DOHH2 (cell line): ENCODE results near the gene LONP2.

Experiments
- H3F3A ChIP-seq: fragments of 200-600 bp; sonication (generic), shearing (Covaris generic); 2 replicates; pipeline ENCODE4 v1.6.0; 2016; ENCODE audit warnings: antibody characterized with exemption, mild to moderate bottlenecking; ENCODE audit not compliant: control insufficient read depth, insufficient read depth
- H3K27ac ChIP-seq: fragments of 200-600 bp; sonication (generic); 2 replicates; pipeline ENCODE4 v1.5.1; 2014; ENCODE audit warnings: low read depth, mild to moderate bottlenecking, low read length, moderate library complexity
- H3K27me3 ChIP-seq: fragments of 200-600 bp; sonication (generic); 2 replicates; pipeline ENCODE4 v1.6.1; 2014; ENCODE audit warnings: mild to moderate bottlenecking, low read length, mixed read lengths; ENCODE audit not compliant: control insufficient read depth
- H3K36me3 ChIP-seq: fragments of 200-600 bp; sonication (generic); 2 replicates; pipeline ENCODE4 v1.6.1; 2014; ENCODE audit warnings: mild to moderate bottlenecking, low read length, moderate library complexity, mixed read lengths; ENCODE audit not compliant: control insufficient read depth
- H3K4me1 ChIP-seq: fragments of 200-600 bp; sonication (generic); 2 replicates; pipeline ENCODE4 v1.6.1; 2014; ENCODE audit warnings: mild to moderate bottlenecking, low read length, mixed read lengths; ENCODE audit not compliant: control insufficient read depth
- H3K4me2 ChIP-seq: fragments of 200-600 bp; sonication (generic); 2 replicates; pipeline ENCODE4 v1.6.0; 2014; ENCODE audit warnings: mild to moderate bottlenecking, low read length, moderate library complexity
- H3K4me3 ChIP-seq: fragments of 200-600 bp; sonication (generic); 2 replicates; pipeline ENCODE4 v1.5.1; 2014; ENCODE audit warnings: mild to moderate bottlenecking, low read length, mixed read lengths
- H3K79me2 ChIP-seq: fragments of 200-600 bp; sonication (generic); 2 replicates; pipeline ENCODE4 v1.6.1; 2014; ENCODE audit warnings: mild to moderate bottlenecking, low read length, mixed read lengths; ENCODE audit not compliant: control insufficient read depth
- H3K9me2 ChIP-seq: fragments of 200-600 bp; sonication (generic); replicated peaks from 2 replicates; pipeline ENCODE4 v1.6.1; 2014; ENCODE audit warnings: mild to moderate bottlenecking, low read length, mixed read lengths; ENCODE audit not compliant: control insufficient read depth
- H3K9me3 ChIP-seq: fragments of 200-600 bp; sonication (generic); 2 replicates; pipeline ENCODE4 v1.6.1; 2014; ENCODE audit warnings: antibody characterized with exemption, low read length, mixed read lengths; ENCODE audit not compliant: control insufficient read depth, insufficient read depth
- H4K20me1 ChIP-seq: fragments of 200-600 bp; sonication (generic); 2 replicates; pipeline ENCODE4 v1.6.0; 2014; ENCODE audit warnings: low read depth, mild to moderate bottlenecking, antibody characterized with exemption, low read length, moderate library complexity; ENCODE audit not compliant: control insufficient read depth, insufficient read depth
- CTCF ChIP-seq: fragments of 200-600 bp; sonication (generic); IDR thresholded peaks from one replicate; pipeline ENCODE4 v1.5.1; 2014; ENCODE audit warnings: antibody characterized with exemption, mild to moderate bottlenecking, low read depth, low read length; ENCODE audit not compliant: poor library complexity, severe bottlenecking
- EZH2phosphoT487 ChIP-seq: fragments of 200-600 bp; sonication (generic); IDR thresholded peaks from 2 replicates; pipeline ENCODE4 v1.6.1; 2017; ENCODE audit warnings: borderline replicate concordance, mild to moderate bottlenecking, antibody characterized with exemption, low read length, moderate library complexity, mixed read lengths

Gene LONP2

GRCh38 chr16:48386559-48387312 is 142.6 kb downstream of the LONP2 start:
- Histone ChIP-seq H3K4me2 (no peak overlapping the region), H3K4me1 (peaks cover 19% of the 10 kb centered on the region), H3K36me3 (no peaks in the 10 kb centered on the region), H3K27ac (no peak overlapping the region), H3F3A (no peaks in the 10 kb centered on the region), H4K20me1 (peaks cover 17% of the 10 kb centered on the region), H3K9me2 (no peaks in the 10 kb centered on the region), H3K79me2 (peaks cover 29% of the 10 kb centered on the region), H3K9me3 (no peaks in the 10 kb centered on the region), H3K4me3 (no peak overlapping the region), H3K27me3 (no peaks in the 10 kb centered on the region)
- TF ChIP-seq CTCF (no peak), EZH2phosphoT487 (no peak)

GRCh38 chr16:48392407-48392806 is 148.3 kb downstream of the LONP2 start:
- no peaks in the 10 kb centered on the region for H3K79me2 ChIP-seq
- no peak overlapping the region for H3K4me3 ChIP-seq
- no peaks in the 10 kb centered on the region for H3K9me2 ChIP-seq
- no peaks in the 10 kb centered on the region for H3K27me3 ChIP-seq
- H3F3A ChIP-seq = no peaks in the 10 kb centered on the region
- no peak overlapping the region for H3K27ac ChIP-seq
- H3K4me2 ChIP-seq = no peak overlapping the region
- H4K20me1 ChIP-seq = no peaks in the 10 kb centered on the region
- no peaks in the 10 kb centered on the region for H3K36me3 ChIP-seq
- H3K4me1 ChIP-seq = no peaks in the 10 kb centered on the region
- no peaks in the 10 kb centered on the region for H3K9me3 ChIP-seq
- TF ChIP-seq CTCF = no peak
- no peak for TF ChIP-seq EZH2phosphoT487

DNA sequence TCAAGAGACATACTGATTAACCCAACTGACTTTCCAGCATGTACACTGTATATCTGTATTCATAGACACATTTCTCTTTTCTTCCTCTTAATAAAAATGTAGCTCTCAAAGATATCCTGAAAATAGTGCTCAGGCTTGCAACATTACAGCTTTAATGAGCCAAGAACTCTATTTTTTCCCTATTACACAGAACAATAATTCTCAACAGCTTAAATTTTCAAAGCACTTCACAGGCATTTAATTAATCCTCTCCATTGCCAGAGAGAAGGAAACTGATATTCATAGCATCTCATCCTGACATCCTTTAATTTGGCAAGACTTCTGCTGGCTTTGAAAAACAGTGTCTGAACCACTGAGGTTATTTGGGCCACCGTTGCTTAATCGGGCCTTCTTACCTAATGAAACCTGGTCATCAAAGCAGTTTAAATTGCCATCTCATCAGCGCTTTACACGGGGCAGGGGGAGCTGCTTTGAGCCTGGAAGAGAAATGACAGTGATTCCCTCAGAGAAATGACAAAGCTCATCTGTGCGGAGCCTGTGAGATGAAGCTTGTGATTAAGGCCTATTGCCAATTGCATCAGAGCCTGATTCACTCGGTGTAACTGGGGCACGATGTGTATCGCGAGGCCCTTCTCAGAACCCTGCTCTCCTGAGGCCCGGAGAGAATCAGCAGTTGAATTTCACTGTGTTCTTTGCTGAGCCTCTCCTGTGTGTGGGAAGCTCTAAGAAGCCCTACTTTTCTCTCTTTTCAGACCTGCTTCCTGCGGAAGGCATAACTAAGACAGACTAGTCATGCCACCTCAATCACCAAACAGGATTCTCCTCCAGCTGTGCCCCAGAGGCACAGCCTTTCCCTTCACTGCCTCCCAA is 149.6 kb downstream of the LONP2 start:
- no peak overlapping the region for H3K27ac ChIP-seq
- H3K36me3 ChIP-seq = no peaks in the 10 kb centered on the region
- no peaks in the 10 kb centered on the region for H3K79me2 ChIP-seq
- no peak overlapping the region for H3K4me2 ChIP-seq
- no peaks in the 10 kb centered on the region for H3F3A ChIP-seq
- H3K9me2 ChIP-seq = no peaks in the 10 kb centered on the region
- H3K27me3 ChIP-seq = no peaks in the 10 kb centered on the region
- H4K20me1 ChIP-seq = no peaks in the 10 kb centered on the region
- H3K4me1 ChIP-seq = no peaks in the 10 kb centered on the region
- no peak overlapping the region for H3K4me3 ChIP-seq
- TF ChIP-seq CTCF (no peak), EZH2phosphoT487 (no peak)
- H3K9me3 ChIP-seq = no peaks in the 10 kb centered on the region
